ENCODE measurements around the gene DLGAP5.
A peak's percentile ranks its signal among the peaks of the same experiment; 100 is the strongest.

Gene DLGAP5

DNA sequence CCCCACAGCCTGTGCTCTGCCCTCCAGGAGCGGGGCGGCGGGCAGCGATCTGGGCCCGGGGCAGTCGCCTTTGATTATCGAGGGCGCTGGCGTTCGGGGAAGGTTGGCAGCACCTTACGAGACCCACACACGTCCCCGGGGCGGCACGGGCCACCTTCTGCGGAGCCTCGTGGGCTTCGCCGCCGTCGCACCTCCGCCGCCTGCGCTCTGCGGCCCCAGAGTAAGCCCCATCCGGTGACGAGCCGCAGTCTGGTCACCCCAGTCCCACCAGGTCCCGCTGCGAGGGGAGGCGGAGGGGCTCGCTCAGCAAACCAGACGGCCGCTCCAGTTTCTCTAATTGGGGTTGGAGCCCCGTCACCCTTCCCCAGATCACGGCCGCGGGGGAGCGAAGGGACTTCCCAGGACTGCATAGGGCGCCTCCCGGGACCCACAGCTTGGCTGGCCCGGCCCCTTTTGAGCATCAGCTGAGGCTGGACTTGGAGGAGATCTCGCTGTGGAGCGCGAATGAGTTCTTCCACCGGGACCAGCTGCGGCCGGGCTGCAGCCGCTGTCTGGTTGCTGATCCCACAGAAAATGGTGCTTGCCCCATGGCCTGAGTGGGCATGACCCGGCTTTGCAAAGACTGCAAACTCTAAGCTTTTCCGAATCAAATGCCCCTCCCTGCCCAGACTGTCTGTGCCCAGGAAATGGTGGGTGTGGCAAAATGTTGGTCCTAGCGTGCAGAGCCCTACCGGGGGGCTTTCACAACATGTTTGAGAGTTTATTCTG is 61.8 kb downstream of the DLGAP5 start:
- peak; percentile 79 for DNase-seq (ENCODE audit: low spot score)
- TF ChIP-seq, protein P1, sequence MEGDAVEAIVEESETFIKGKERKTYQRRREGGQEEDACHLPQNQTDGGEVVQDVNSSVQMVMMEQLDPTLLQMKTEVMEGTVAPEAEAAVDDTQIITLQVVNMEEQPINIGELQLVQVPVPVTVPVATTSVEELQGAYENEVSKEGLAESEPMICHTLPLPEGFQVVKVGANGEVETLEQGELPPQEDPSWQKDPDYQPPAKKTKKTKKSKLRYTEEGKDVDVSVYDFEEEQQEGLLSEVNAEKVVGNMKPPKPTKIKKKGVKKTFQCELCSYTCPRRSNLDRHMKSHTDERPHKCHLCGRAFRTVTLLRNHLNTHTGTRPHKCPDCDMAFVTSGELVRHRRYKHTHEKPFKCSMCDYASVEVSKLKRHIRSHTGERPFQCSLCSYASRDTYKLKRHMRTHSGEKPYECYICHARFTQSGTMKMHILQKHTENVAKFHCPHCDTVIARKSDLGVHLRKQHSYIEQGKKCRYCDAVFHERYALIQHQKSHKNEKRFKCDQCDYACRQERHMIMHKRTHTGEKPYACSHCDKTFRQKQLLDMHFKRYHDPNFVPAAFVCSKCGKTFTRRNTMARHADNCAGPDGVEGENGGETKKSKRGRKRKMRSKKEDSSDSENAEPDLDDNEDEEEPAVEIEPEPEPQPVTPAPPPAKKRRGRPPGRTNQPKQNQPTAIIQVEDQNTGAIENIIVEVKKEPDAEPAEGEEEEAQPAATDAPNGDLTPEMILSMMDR (IDR thresholded peaks at IDR 0.05; ENCODE audit: extremely low read depth, missing control alignments) = no peak

DNA sequence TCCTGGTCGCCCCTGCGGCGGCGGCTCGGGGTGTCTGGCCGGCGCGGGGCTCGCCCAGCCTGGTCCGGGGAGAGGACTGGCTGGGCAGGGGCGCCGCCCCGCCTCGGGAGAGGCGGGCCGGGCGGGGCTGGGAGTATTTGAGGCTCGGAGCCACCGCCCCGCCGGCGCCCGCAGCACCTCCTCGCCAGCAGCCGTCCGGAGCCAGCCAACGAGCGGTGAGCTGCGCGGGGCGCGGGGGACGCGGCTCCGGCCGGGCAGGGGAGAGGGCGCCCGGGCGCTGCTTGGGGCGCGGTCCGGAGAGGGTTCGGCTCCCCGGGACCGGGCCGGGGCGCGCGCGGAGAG is 62.3 kb downstream of the DLGAP5 start, which contains the start of gene LGALS3:
Gene LGALS3 (plus strand): TSS at position 167 of the 342 bp plus-strand sequence. CDS start 8,122 bp downstream, outside the sequence.
- peak; percentile 92 for DNase-seq (ENCODE audit: low spot score)
- TF ChIP-seq, protein P1 (IDR thresholded peaks at IDR 0.05; ENCODE audit: extremely low read depth, missing control alignments) = no peak

DNA sequence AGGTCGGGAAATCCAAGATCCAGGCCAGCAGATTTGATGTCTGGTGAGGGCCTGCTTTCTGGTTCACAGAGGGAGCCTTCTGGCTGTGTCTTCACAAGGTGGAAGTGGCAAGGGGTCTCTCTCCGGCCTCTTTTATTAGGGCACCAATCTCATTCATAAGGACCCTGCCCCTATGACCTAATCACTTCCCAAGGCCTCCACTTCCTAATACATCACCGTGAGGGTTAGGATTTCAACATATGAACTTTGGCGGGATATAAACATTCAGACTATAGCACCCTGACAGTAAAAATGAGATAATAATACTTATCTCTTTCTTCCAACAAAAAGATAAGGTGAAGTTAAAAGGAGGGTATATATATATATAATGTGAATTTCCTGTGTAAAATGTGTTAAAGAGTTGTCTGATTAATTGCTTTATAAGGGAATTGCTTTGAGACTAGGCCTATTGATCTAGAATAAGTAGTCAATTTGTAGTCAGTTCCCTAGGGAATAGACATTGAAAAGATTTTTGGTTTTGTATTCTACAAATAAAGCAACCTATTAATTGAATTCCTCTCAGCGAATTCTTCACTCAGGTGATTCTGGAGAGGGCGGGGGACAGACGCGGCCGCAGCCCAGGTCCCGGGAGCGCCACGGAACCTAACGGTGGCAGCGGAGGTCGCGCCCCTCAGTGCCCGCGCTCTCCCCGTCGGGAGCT is 62.8 kb downstream of the DLGAP5 start:
- TF ChIP-seq, protein P1 (IDR thresholded peaks at IDR 0.05; ENCODE audit: extremely low read depth, missing control alignments) = no peak
- no peak for DNase-seq (ENCODE audit: low spot score)

DNA sequence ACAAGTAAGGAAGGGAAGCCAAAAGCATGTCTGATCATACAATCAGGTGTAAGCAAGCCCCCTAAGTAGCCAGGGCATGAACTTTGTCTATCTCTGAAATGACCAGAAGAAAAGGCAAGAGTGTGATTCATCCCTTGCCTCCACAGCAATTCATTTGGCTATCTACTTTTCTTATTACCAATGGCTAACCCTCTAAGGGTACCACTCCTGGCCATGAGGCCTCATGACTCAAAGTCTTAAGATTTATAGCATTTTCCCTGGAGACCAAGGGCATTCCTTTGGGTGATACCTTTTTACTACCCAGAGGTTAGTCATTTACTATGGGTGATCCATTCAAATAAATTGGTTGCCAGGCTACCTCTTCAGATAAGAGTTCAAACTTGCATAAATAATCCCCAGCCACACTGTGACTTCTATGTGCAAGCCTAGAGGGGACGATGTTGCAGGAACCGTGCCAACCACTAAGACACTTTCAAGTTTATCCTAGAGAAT is 63.9 kb downstream of the DLGAP5 start:
- no peak for DNase-seq (ENCODE audit: low spot score)
- TF ChIP-seq, protein P1 (IDR thresholded peaks at IDR 0.05; ENCODE audit: extremely low read depth, missing control alignments) = no peak

DNA sequence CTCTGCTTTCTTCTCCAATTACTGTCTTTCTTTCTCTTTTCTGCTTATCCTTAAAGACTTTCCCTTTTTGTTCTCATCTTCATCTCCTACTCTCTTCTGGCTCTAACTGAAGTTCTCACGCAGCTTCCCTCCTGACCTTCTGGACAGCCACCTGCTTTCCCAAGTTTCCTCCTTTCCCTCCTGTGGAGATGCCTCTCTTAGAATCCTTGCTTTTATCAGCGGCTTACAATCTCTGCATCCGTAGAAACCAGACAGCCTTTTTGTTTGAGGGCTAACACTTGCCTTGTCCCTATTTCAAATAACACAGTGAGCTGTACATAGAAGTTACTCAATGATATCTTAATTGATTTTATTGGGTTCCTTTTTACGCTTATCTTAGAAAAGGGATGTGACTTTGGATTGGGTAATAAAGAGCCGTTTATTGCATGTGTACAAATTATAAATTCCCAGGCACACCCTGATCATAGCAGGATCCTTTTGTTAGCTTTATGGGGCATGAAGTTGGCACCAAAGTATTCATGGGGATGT is 64.4 kb downstream of the DLGAP5 start:
- TF ChIP-seq, protein P1 (IDR thresholded peaks at IDR 0.05; ENCODE audit: extremely low read depth, missing control alignments) = no peak
- no peak for DNase-seq (ENCODE audit: low spot score)

DNA sequence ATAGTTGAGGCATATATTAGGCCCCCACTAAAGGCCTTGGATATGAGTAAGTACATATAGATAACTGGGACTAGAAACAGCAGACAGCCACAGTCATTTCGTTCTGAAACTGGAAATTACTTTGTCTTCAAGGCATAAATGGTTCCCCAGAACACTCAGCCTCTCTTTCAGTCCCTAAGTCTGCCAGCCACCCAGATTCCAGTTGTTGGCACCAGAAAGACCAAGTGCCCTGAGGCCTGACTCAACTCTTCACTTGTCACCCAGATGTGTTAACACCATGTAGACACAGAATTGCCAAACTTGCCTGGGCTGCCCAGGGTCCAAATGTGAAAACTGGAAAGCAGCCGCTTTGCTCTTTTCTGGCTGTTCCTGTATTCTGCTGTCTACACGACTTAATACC is 65.4 kb downstream of the DLGAP5 start:
- no peak for DNase-seq (ENCODE audit: low spot score)
- TF ChIP-seq, protein P1 (IDR thresholded peaks at IDR 0.05; ENCODE audit: extremely low read depth, missing control alignments) = no peak

DNA sequence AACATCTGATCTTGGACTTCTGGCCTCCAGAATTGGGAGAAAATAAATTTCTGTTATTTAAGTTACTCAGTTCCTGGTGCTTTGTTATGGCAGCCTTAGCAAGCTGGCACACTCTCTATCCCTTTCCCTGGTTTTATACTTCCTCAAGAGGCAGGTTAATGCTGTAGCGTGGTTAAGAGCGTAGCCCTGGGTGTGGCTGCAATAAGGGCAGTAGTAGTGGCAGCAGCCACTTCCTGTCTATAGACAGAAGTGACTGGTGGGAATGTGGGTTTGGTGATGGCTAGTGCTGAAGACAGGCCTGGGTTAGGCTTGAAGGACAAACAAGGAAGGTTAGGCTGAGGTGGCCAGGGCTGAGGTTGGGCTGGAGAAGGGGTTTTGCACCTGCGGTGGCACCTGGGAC is 66.0 kb downstream of the DLGAP5 start:
- TF ChIP-seq, protein P1 (IDR thresholded peaks at IDR 0.05; ENCODE audit: extremely low read depth, missing control alignments) = no peak
- DNase-seq (ENCODE audit: low spot score) = no peak

Data from GM20000 (cell line).